WERI-Rb-1 (cell line): ENCODE measurements around the gene SIM1.
A peak's percentile ranks its signal among the peaks of the same experiment; 100 is the strongest.

ENCODE experiments used
- DNase-seq: peaks from one replicate; pipeline ENCODE4 v3.0.0-alpha.2; 2020
- H3K27ac ChIP-seq: fragments of 250-450 bp; sonication (Bioruptor Pico); 2 replicates; pipeline ENCODE4 v1.5.1; 2020; ENCODE audit warnings: mild to moderate bottlenecking, moderate library complexity
- H3K27me3 ChIP-seq: fragments of 250-450 bp; sonication (Bioruptor Pico); 2 replicates; pipeline ENCODE4 v1.5.1; 2021; ENCODE audit warnings: mild to moderate bottlenecking, low read depth, moderate library complexity; ENCODE audit not compliant: insufficient read depth, severe bottlenecking
- H3K36me3 ChIP-seq: fragments of 250-450 bp; sonication (Bioruptor Pico); 2 replicates; pipeline ENCODE4 v1.5.1; 2020; ENCODE audit warnings: mild to moderate bottlenecking, moderate library complexity
- H3K4me3 ChIP-seq: 2 replicates; pipeline ENCODE4 v1.5.1; 2011; ENCODE audit warnings: low read depth, mild to moderate bottlenecking, control low read depth, low read length
- H3K9me3 ChIP-seq: fragments of 250-450 bp; sonication (Bioruptor Pico); 2 replicates; pipeline ENCODE4 v1.5.1; 2021; ENCODE audit warnings: mild to moderate bottlenecking, moderate library complexity; ENCODE audit not compliant: severe bottlenecking
- TF ChIP-seq, protein P1 (sequence below): IDR thresholded peaks from 2 replicates; pipeline ENCODE4 v1.5.1; 2011; ENCODE audit warnings: low read depth, mild to moderate bottlenecking, control low read depth, inconsistent platforms, low read length

Gene SIM1

DNA sequence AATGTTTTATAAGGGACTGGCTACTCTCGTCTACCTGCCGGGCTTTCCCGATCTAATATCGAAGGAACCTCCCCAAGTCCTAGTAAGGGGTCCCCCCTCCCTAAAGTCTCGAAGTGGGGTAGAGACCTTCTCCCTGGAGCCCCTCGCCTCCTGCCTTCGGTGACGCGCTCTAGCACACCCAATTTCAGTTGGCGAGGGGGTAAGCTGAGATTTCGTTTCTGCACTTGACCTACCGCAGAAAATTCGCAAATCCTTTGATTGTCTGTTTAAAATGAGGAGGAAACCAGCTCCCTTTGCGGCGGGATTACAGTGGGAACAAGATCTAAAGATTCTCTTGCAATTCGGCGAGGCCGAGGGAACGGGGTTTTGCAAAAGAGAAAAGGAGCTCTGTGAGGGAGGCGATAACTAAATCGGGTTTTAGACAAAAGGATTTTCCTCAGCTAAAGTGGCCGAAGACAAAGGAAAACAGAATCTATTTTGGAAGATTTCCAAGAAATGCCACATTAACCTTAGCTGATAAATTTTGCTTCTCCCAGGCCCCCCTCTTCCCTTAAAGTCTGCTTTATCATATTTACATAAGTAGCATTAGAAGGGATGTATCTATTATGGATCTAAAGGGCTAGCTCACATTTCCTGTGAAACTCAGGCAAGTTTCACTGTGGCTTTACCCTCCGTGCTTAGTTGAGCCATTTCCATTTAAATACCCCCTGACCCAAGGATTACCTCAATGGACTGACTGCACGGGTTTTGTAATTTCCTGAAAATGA lies 8.4 kb downstream of the SIM1 start:
- DNase-seq = no peak
- TF ChIP-seq, protein P1, sequence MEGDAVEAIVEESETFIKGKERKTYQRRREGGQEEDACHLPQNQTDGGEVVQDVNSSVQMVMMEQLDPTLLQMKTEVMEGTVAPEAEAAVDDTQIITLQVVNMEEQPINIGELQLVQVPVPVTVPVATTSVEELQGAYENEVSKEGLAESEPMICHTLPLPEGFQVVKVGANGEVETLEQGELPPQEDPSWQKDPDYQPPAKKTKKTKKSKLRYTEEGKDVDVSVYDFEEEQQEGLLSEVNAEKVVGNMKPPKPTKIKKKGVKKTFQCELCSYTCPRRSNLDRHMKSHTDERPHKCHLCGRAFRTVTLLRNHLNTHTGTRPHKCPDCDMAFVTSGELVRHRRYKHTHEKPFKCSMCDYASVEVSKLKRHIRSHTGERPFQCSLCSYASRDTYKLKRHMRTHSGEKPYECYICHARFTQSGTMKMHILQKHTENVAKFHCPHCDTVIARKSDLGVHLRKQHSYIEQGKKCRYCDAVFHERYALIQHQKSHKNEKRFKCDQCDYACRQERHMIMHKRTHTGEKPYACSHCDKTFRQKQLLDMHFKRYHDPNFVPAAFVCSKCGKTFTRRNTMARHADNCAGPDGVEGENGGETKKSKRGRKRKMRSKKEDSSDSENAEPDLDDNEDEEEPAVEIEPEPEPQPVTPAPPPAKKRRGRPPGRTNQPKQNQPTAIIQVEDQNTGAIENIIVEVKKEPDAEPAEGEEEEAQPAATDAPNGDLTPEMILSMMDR = no peak
- Histone ChIP-seq H3K27me3 (peaks cover 23% of the 10 kb centered on the region), H3K27ac (0 out of 2 replicates have a peak overlapping the region, but pooled peaks have one; percentile 4), H3K9me3 (peaks cover 6% of the 10 kb centered on the region), H3K36me3 (no peaks in the 10 kb centered on the region), H3K4me3 (peak overlapping the region; percentile 55)

DNA sequence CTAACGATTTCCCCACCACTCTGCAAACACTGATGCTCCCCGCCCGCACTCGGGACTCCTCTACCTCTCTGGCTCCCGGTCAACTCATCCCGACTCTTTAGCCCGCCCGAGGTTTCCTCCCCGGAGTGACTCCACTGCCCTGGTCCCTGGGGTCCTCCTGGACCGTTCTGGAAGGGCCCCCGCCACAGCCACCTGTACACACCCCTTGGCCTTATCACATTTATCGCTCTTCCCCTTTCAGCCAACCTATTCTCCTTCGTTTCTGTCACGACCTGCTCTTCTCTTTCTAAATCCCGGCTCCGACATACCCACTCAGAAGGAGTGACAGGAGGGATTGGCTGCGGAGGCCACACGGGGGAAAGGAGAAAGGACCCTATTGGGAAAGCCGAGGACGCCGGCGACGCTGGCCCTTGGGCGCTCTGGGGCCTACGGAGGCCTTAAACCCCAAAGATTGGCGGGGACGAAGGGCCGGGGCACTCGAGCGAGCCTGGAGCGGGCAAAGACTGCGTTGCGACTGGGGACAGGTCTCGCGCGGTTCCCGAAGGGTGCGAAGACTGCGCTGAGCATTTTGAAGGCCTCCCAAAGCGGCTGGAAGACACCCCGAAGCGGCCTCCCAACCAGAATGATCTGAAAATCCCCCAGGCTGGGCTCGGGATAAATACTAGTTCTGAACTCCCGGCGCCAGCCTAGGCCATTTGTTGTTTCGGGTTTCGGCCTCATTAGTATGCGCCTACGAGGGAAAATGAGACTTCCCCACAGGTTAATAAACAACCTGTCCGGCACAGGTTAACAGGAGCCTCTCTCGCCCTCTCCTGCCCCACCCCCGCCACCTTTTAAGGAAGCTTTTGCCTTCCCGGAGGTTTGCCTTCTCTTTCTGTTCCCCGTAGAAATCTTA lies 9.2 kb downstream of the SIM1 start:
- TF ChIP-seq, protein P1 = no peak
- peaks cover 22% of the 10 kb centered on the region for H3K27me3 ChIP-seq
- H3K36me3 ChIP-seq = no peaks in the 10 kb centered on the region
- H3K27ac ChIP-seq = 0 out of 2 replicates have a peak overlapping the region, but pooled peaks have one; percentile 4
- peak overlapping the region; percentile 55 for H3K4me3 ChIP-seq
- DNase-seq = no peak
- H3K9me3 ChIP-seq = peaks cover 6% of the 10 kb centered on the region

DNA sequence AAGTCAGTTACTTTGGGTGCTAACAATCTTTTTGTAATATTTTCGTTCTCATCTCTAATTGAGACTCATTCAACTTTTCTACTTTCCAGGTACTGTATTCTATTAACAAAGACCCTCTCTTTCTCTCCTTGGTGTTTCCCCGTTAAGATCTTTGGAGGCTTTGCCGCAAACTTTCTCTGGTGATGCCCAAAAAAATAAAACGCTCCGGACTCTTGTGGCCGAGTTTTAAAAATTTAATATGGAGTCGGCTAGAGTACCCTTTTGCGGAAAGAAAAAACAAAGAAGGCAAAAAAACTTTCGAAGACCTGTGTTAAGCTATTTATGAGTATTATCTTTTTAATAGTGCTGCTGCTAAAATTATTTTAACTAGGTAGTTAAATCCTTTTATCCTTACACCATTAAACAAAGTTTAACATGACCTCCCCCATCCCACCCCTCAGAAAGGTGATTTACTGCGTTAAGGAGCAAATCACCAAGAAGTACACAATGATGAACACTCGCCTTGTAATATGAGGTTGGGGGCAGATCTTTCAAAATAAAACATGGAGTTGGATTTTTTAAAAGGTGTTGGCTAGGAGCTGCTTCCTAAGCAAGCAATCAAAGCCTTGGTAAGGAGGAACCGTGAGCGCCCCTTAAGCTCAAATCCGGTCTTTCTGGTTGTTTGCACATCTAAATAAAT lies 10.0 kb downstream of the SIM1 start:
- TF ChIP-seq, protein P1 = no peak
- DNase-seq = no peak
- Histone ChIP-seq H3K36me3 (no peaks in the 10 kb centered on the region), H3K27ac (no peak overlapping the region), H3K4me3 (no peak overlapping the region), H3K9me3 (peaks cover 6% of the 10 kb centered on the region), H3K27me3 (peaks cover 22% of the 10 kb centered on the region)

DNA sequence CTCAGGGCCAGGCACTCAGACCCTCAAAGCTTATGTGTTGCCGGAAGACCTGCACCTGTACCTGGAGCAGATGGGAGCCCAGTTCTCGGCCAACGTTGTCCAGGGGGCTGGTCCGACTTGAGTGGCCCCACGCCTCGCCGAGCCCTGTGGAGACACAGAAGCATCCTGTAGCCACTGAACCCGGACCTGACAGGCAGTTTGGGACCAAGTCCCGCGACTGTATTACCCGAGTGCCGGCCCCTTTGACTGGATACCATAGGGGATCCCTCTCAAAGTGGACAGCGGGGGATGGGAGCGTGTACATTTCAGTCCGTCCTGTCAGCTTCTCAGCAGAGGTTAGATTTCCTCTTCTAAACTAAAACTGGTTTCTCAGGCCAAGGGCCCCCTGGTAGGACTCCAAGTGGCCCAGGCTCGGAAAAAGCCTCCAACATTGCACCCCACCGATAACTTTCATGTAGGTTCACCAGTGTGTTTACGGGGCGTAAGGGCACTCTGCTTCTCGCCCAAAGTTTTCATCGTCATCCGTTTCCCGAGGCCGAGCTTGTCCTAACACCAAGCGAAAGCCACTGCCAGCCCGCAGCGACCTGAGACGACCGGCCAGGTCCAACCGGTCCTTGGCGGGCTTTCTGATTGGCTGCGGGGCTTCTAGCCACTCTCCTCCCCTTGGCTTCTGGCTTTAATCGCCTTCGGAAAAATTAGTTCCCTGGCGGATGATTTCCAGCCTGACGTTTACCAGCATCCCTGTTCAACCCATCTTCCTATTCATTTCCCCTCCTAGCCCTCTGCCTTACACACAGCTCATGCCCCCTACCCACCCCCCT lies 10.8 kb downstream of the SIM1 start:
- TF ChIP-seq, protein P1 = no peak
- no peaks in the 10 kb centered on the region for H3K36me3 ChIP-seq
- H3K27me3 ChIP-seq = peaks cover 22% of the 10 kb centered on the region
- no peak overlapping the region for H3K27ac ChIP-seq
- no peak for DNase-seq
- peaks cover 6% of the 10 kb centered on the region for H3K9me3 ChIP-seq
- H3K4me3 ChIP-seq = no peak overlapping the region

DNA sequence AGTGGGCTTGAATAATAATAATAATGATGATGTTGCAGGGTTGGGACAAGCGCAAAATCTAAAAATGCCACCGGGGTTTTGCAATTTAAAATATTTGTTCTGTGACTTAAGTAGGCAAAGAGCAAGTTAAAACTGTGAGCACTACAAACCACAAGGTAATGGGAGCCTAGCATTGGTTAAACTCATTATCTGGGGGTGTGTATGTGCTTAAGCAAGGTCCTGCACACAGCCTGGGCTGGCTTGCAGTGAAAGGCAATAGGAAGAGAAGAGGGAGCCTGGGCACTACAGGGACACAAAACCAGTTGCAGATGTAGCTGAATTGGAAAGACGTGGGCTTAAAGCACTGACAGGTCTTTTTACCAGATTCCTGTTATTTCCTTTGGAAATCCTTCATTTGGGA lies 11.7 kb downstream of the SIM1 start:
- Histone ChIP-seq H3K9me3 (no peaks in the 10 kb centered on the region), H3K36me3 (no peaks in the 10 kb centered on the region), H3K27me3 (peaks cover 22% of the 10 kb centered on the region), H3K27ac (no peak overlapping the region), H3K4me3 (no peak overlapping the region)
- no peak for DNase-seq
- TF ChIP-seq, protein P1 = no peak
